IPS DF 6.9 (cell line): Measurements from ENCODE around the gene BORCS8.

Experiments
- DNase-seq: peaks from one replicate; pipeline ENCODE4 v3.0.0-alpha.2; 2013; ENCODE audit warnings: low read depth, low spot score
- H3K27ac ChIP-seq: one replicate; pipeline ENCODE4 v1.5.1; 2013; ENCODE audit warnings: low read length, control low read depth
- H3K27me3 ChIP-seq: 2 replicates; pipeline ENCODE4 v1.6.1; 2013; ENCODE audit warnings: mild to moderate bottlenecking, low read length; ENCODE audit not compliant: control insufficient read depth, insufficient read depth
- H3K36me3 ChIP-seq: 2 replicates; pipeline ENCODE4 v1.6.1; 2013; ENCODE audit warnings: low read length; ENCODE audit not compliant: control insufficient read depth, insufficient read depth
- H3K4me1 ChIP-seq: 2 replicates; pipeline ENCODE4 v1.6.1; 2013; ENCODE audit warnings: low read length; ENCODE audit not compliant: control insufficient read depth, insufficient read depth
- H3K4me3 ChIP-seq: 2 replicates; pipeline ENCODE4 v1.5.1; 2013; ENCODE audit warnings: mild to moderate bottlenecking, low read length
- H3K9me3 ChIP-seq: 2 replicates; pipeline ENCODE4 v1.6.1; 2013; ENCODE audit warnings: low read length, inconsistent platforms; ENCODE audit not compliant: control insufficient read depth, insufficient read depth
- WGBS: extraction: QIAGEN DNeasy Blood & Tissue Kit; methylation state at CpG from one replicate; pipeline ENCODE4 v1.1.7; 2013; ENCODE audit warnings: mixed read lengths, missing lambda C conversion rate; ENCODE audit not compliant: insufficient read length, insufficient coverage; 5-methylcytosine and 5-hydroxymethylcytosine counted together

BORCS8 gene

GRCh38 chr19:19192078-19192882 is at the start of gene BORCS8, which contains the start of gene RFXANK:
Gene BORCS8 (minus strand): TSS chr19:19192152. CDS start chr19:19192117, 35 bp downstream.
Gene RFXANK (plus strand): TSS chr19:19192258. CDS start chr19:19193947, 1,689 bp downstream.
- no CpG with 5 or more reads among the region's 53 CpGs for WGBS
- H3K9me3 ChIP-seq: no peaks in the 10 kb centered on the region
- peaks cover 5% of the 10 kb centered on the region for H3K36me3 ChIP-seq

GRCh38 chr19:19240476-19240875 is 48.5 kb upstream of the BORCS8 start:
- Histone ChIP-seq H3K4me1 (no peaks in the 10 kb centered on the region), H3K27me3 (no peaks in the 10 kb centered on the region), H3K36me3 (no peaks in the 10 kb centered on the region), H3K9me3 (no peaks in the 10 kb centered on the region), H3K4me3 (no peak overlapping the region), H3K27ac (no peak overlapping the region)
- WGBS: no CpG with 5 or more reads among the region's 9 CpGs
- DNase-seq: no peak

More at GRCh38 chr19:19192078-19192882, at the start of gene BORCS8, which contains the start of gene RFXANK:
- DNase-seq: peak; percentile 99
- Histone ChIP-seq H3K4me1 (no peaks in the 10 kb centered on the region), H3K4me3 (peak within 1 kb of the TSS; percentile 93), H3K27ac (no peak within 1 kb of the TSS), H3K27me3 (no peaks in the 10 kb centered on the region)

- Histone ChIP-seq H3K9me3 (no peaks in the 10 kb centered on the region), H3K4me3 (no peak overlapping the region), H3K36me3 (no peaks in the 10 kb centered on the region), H3K27ac (no peak overlapping the region), H3K27me3 (no peaks in the 10 kb centered on the region), H3K4me1 (no peaks in the 10 kb centered on the region)
- DNase-seq: no peak
Observed at GRCh38 chr19:19239675-19240074, 47.7 kb upstream of the BORCS8 start.

GRCh38 chr19:19238126-19238894 is 46.4 kb upstream of the BORCS8 start:
- no peaks in the 10 kb centered on the region for H3K4me1 ChIP-seq
- no peaks in the 10 kb centered on the region for H3K36me3 ChIP-seq
- no peaks in the 10 kb centered on the region for H3K27me3 ChIP-seq
- no peak overlapping the region for H3K4me3 ChIP-seq
- no peak for DNase-seq
- no CpG with 5 or more reads among the region's 18 CpGs for WGBS
- no peaks in the 10 kb centered on the region for H3K9me3 ChIP-seq
- H3K27ac ChIP-seq: no peak overlapping the region

- H3K4me1 ChIP-seq: no peaks in the 10 kb centered on the region; the same call in 1 of the 2 replicates
- no peak overlapping the region for H3K27ac ChIP-seq
- no peak overlapping the region for H3K4me3 ChIP-seq
- H3K27me3 ChIP-seq: no peaks in the 10 kb centered on the region
- DNase-seq: no peak
- no peaks in the 10 kb centered on the region for H3K9me3 ChIP-seq
- no peaks in the 10 kb centered on the region for H3K36me3 ChIP-seq
Observed at GRCh38 chr19:19236173-19236572, 44.2 kb upstream of the BORCS8 start.

- Histone ChIP-seq H3K27me3 (no peaks in the 10 kb centered on the region), H3K9me3 (no peaks in the 10 kb centered on the region), H3K27ac (no peak overlapping the region), H3K4me3 (no peak overlapping the region), H3K36me3 (no peaks in the 10 kb centered on the region), H3K4me1 (no peaks in the 10 kb centered on the region; the same call in 1 of the 2 replicates)
- no peak for DNase-seq
- no CpG with 5 or more reads among the region's 2 CpGs for WGBS
Observed at GRCh38 chr19:19234220-19234816, 42.4 kb upstream of the BORCS8 start.

GRCh38 chr19:19232261-19232721 is 40.3 kb upstream of the BORCS8 start:
- no peak overlapping the region for H3K27ac ChIP-seq
- no peak for DNase-seq
- H3K9me3 ChIP-seq: no peaks in the 10 kb centered on the region
- H3K4me1 ChIP-seq: no peaks in the 10 kb centered on the region; the same call in 1 of the 2 replicates
- H3K4me3 ChIP-seq: no peak overlapping the region
- no CpG with 5 or more reads among the region's 19 CpGs for WGBS
- H3K36me3 ChIP-seq: no peaks in the 10 kb centered on the region
- H3K27me3 ChIP-seq: no peaks in the 10 kb centered on the region

- Histone ChIP-seq H3K4me3 (no peak overlapping the region), H3K36me3 (no peaks in the 10 kb centered on the region), H3K27ac (no peak overlapping the region), H3K27me3 (no peaks in the 10 kb centered on the region; the same call in 1 of the 2 replicates), H3K4me1 (no peaks in the 10 kb centered on the region; the same call in 1 of the 2 replicates), H3K9me3 (no peaks in the 10 kb centered on the region)
- DNase-seq: no peak
- WGBS: no CpG with 5 or more reads among the region's 9 CpGs
Observed at GRCh38 chr19:19230999-19231398, 39.0 kb upstream of the BORCS8 start.

GRCh38 chr19:19229701-19230100 is 37.7 kb upstream of the BORCS8 start:
- Histone ChIP-seq H3K4me1 (no peaks in the 10 kb centered on the region; the same call in 1 of the 2 replicates), H3K36me3 (no peaks in the 10 kb centered on the region), H3K27me3 (peaks cover under 1% of the 10 kb centered on the region; the same call in 1 of the 2 replicates), H3K4me3 (no peak overlapping the region), H3K27ac (no peak overlapping the region), H3K9me3 (no peaks in the 10 kb centered on the region)
- DNase-seq: no peak
- no CpG with 5 or more reads among the region's 3 CpGs for WGBS

GRCh38 chr19:19227217-19227616 is 35.3 kb upstream of the BORCS8 start:
- peaks cover 4% of the 10 kb centered on the region; the same call in 1 of the 2 replicates for H3K27me3 ChIP-seq
- no CpG with 5 or more reads among the region's 4 CpGs for whole genome bisulfite sequencing
- no peak overlapping the region for H3K27ac ChIP-seq
- H3K4me1 ChIP-seq: no peaks in the 10 kb centered on the region; the same call in 1 of the 2 replicates
- no peaks in the 10 kb centered on the region; the same call in 1 of the 2 replicates for H3K9me3 ChIP-seq
- H3K36me3 ChIP-seq: no peaks in the 10 kb centered on the region
- no peak for DNase-seq
- no peak overlapping the region for H3K4me3 ChIP-seq
